Measurements from ENCODE around the gene SECTM1.

SECTM1 gene

DNA sequence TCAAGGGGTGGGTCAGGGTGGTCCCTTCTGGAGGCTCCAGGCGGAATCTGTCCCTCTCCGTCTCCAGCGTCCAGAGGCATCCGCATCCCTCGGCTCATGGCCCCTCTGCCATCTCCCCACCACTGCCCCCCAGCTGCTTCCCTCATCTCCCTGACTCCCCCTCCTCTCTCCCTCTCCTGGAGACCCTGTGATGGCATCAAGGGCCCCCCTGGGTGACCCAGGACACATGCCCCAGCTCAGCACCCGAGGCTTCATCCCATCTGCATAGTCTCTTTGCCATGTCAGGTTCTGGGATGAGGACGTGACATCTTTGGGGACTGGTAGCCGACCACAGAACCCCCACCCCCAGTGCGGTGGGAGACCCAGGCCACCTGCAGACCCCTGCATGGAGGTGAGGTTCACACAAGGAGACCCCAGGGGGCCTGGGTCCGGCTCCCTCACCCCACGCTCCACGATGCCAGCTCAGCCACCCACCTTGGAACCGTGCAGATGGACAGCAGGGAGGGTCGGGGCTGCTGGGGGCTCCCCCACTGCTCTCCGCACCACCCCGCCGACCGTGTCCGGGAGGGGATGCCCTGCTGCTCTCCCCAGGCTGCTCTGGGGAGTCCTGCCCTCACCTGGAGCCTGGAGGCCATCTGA, 3.8 kb downstream of the SECTM1 start:
- no peak overlapping the region for H3K4me3 ChIP-seq (replicated peaks; ENCODE audit: low read depth, low read length)
- H3K27me3 ChIP-seq (replicated peaks; ENCODE audit: control insufficient read depth, insufficient read depth, low read length): peaks cover 4% of the 10 kb centered on the region
- H3K36me3 ChIP-seq (ENCODE audit: control insufficient read depth, insufficient read depth, low read length): no peaks in the 10 kb centered on the region
- TF ChIP-seq CTCF (IDR thresholded peaks at IDR 0.05; ENCODE audit: insufficient read depth, low read length, poor library complexity, severe bottlenecking): no peak
- DNase-seq (ENCODE audit: extremely low read depth, insufficient read length): no peak

DNA sequence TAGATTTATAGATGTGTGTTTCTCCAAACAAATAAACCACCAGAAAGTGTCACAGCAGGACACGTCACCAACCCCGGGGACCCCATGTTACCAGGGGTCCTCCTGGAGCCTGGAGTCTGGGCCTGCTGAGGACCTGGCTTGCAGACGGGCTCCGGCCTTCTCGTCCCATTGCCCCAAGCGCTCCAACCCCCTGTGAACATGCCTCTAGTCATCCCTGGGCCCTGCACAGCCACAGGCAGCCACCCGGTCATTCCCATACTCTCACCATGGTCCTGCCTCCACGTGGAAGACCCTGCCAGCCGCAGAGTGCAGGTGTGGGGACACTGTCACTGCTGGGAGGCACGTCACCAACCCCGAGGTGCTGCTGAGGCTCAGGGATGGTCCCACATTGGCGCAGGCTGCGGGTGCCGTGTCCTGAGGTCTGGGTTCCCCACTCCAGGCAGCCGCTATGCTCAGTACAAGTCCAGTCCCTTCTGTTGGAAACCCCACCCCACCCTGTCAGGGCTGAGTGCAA, 4.5 kb downstream of the SECTM1 start:
- H3K36me3 ChIP-seq (ENCODE audit: control insufficient read depth, insufficient read depth, low read length): no peaks in the 10 kb centered on the region
- DNase-seq (ENCODE audit: extremely low read depth, insufficient read length): no peak
- peaks cover 4% of the 10 kb centered on the region for H3K27me3 ChIP-seq (replicated peaks; ENCODE audit: control insufficient read depth, insufficient read depth, low read length)
- no peak for TF ChIP-seq CTCF (IDR thresholded peaks at IDR 0.05; ENCODE audit: insufficient read depth, low read length, poor library complexity, severe bottlenecking)
- no peak overlapping the region for H3K4me3 ChIP-seq (replicated peaks; ENCODE audit: low read depth, low read length)

GRCh38 chr17:82328141-82328993, 5.2 kb downstream of the SECTM1 start:
- no peak for DNase-seq (ENCODE audit: extremely low read depth, insufficient read length)
- no peak overlapping the region for H3K4me3 ChIP-seq (replicated peaks; ENCODE audit: low read depth, low read length)
- no peak for TF ChIP-seq CTCF (IDR thresholded peaks at IDR 0.05; ENCODE audit: insufficient read depth, low read length, poor library complexity, severe bottlenecking)
- peaks cover 4% of the 10 kb centered on the region for H3K27me3 ChIP-seq (replicated peaks; ENCODE audit: control insufficient read depth, insufficient read depth, low read length)
- no peaks in the 10 kb centered on the region for H3K36me3 ChIP-seq (ENCODE audit: control insufficient read depth, insufficient read depth, low read length)

DNA sequence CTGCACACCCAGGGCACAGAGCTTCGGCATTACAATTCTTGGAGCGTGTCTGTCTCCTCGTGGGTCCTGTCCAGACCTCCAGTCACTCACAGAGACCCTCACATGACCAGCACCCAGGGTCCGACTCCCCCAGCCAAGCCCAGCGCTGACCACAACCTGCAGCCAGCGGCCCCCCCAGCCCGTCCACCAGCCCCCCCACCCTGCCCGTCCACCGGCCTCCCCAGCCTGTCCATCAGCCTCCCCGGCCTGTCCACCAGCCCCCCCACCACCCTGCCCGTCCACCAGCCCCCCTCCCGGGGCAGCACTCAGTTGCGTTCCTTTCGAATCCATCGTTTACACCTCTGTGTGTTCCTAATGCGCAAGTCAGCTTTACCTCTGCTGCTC, 5.8 kb downstream of the SECTM1 start:
- no peak overlapping the region for H3K4me3 ChIP-seq (replicated peaks; ENCODE audit: low read depth, low read length)
- no peaks in the 10 kb centered on the region for H3K36me3 ChIP-seq (ENCODE audit: control insufficient read depth, insufficient read depth, low read length)
- DNase-seq (ENCODE audit: extremely low read depth, insufficient read length): no peak
- TF ChIP-seq CTCF (IDR thresholded peaks at IDR 0.05; ENCODE audit: insufficient read depth, low read length, poor library complexity, severe bottlenecking): no peak
- peaks cover 2% of the 10 kb centered on the region for H3K27me3 ChIP-seq (replicated peaks; ENCODE audit: control insufficient read depth, insufficient read depth, low read length)

GRCh38 chr17:82327289-82327688, 6.3 kb downstream of the SECTM1 start:
- no peak for TF ChIP-seq CTCF (IDR thresholded peaks at IDR 0.05; ENCODE audit: insufficient read depth, low read length, poor library complexity, severe bottlenecking)
- no peak overlapping the region for H3K4me3 ChIP-seq (replicated peaks; ENCODE audit: low read depth, low read length)
- H3K36me3 ChIP-seq (ENCODE audit: control insufficient read depth, insufficient read depth, low read length): no peaks in the 10 kb centered on the region
- no peak for DNase-seq (ENCODE audit: extremely low read depth, insufficient read length)
- peaks cover 2% of the 10 kb centered on the region for H3K27me3 ChIP-seq (replicated peaks; ENCODE audit: control insufficient read depth, insufficient read depth, low read length)

Measured in GM06990 (cell line).